GM12873 (cell line): ENCODE data around the gene ZBTB7C.

Experiments
- CTCF ChIP-seq: IDR thresholded peaks from 2 replicates; pipeline ENCODE4 v1.5.1; 2012; ENCODE audit warnings: low read depth, mild to moderate bottlenecking, moderate library complexity, low read length, control low read depth; ENCODE audit not compliant: insufficient read depth; ENCODE audit errors: missing control alignments

Gene ZBTB7C

GRCh38 chr18:48430150-48430549 lies 21.0 kb upstream of the ZBTB7C start:
- no peak for TF ChIP-seq CTCF

GRCh38 chr18:48428475-48429177 lies 19.4 kb upstream of the ZBTB7C start:
- TF ChIP-seq CTCF, result no peak

GRCh38 chr18:48422947-48423378 lies 13.8 kb upstream of the ZBTB7C start:
- no peak for TF ChIP-seq CTCF

- peak; percentile 12 for TF ChIP-seq CTCF
These were observed 10.3 kb upstream of the ZBTB7C start for GRCh38 chr18:48419277-48420022.

- no peak for TF ChIP-seq CTCF
These were observed 9.5 kb upstream of the ZBTB7C start for GRCh38 chr18:48418539-48419276.

- no peak for TF ChIP-seq CTCF
These were observed 8.8 kb upstream of the ZBTB7C start for GRCh38 chr18:48417985-48418384.

- TF ChIP-seq CTCF, result no peak
These were observed 4.2 kb upstream of the ZBTB7C start for GRCh38 chr18:48413342-48413741.
